Measurements from ENCODE around the gene B3GAT2. TPM values are rescaled to one million over a fixed set of nuclear protein-coding genes. Genes with fewer than 3 reads are reported as not detected.

The B3GAT2 gene
- total and polyA plus RNA-seq, 2 of the 13 experiments (the other 11 are each of a cell fraction or from before 2014, with no cell fraction given) = 0.01 to 0.02 TPM

- TF ChIP-seq, protein P1, sequence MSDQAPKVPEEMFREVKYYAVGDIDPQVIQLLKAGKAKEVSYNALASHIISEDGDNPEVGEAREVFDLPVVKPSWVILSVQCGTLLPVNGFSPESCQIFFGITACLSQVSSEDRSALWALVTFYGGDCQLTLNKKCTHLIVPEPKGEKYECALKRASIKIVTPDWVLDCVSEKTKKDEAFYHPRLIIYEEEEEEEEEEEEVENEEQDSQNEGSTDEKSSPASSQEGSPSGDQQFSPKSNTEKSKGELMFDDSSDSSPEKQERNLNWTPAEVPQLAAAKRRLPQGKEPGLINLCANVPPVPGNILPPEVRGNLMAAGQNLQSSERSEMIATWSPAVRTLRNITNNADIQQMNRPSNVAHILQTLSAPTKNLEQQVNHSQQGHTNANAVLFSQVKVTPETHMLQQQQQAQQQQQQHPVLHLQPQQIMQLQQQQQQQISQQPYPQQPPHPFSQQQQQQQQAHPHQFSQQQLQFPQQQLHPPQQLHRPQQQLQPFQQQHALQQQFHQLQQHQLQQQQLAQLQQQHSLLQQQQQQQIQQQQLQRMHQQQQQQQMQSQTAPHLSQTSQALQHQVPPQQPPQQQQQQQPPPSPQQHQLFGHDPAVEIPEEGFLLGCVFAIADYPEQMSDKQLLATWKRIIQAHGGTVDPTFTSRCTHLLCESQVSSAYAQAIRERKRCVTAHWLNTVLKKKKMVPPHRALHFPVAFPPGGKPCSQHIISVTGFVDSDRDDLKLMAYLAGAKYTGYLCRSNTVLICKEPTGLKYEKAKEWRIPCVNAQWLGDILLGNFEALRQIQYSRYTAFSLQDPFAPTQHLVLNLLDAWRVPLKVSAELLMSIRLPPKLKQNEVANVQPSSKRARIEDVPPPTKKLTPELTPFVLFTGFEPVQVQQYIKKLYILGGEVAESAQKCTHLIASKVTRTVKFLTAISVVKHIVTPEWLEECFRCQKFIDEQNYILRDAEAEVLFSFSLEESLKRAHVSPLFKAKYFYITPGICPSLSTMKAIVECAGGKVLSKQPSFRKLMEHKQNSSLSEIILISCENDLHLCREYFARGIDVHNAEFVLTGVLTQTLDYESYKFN (CRISPR knock-in tag; conservative IDR thresholded peaks at IDR 0.05) = peak; percentile 64
- no peak for TF ChIP-seq ZNF30 (CRISPR knock-in tag; IDR thresholded peaks at IDR 0.05)
- TF ChIP-seq RFXANK (CRISPR knock-in tag; IDR thresholded peaks at IDR 0.05) = no peak
- TF ChIP-seq, protein P2, sequence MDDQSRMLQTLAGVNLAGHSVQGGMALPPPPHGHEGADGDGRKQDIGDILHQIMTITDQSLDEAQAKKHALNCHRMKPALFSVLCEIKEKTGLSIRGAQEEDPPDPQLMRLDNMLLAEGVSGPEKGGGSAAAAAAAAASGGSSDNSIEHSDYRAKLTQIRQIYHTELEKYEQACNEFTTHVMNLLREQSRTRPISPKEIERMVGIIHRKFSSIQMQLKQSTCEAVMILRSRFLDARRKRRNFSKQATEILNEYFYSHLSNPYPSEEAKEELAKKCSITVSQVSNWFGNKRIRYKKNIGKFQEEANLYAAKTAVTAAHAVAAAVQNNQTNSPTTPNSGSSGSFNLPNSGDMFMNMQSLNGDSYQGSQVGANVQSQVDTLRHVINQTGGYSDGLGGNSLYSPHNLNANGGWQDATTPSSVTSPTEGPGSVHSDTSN (CRISPR knock-in tag; IDR thresholded peaks at IDR 0.05; ENCODE audit: borderline replicate concordance) = no peak
- TF ChIP-seq ZNF879 (CRISPR knock-in tag; IDR thresholded peaks at IDR 0.05) = no peak
- TF ChIP-seq CBX2 (IDR thresholded peaks at IDR 0.05; ENCODE audit: low read depth, low read length) = no peak
- no peak for TF ChIP-seq CBX2 (CRISPR knock-in tag; IDR thresholded peaks at IDR 0.05; ENCODE audit: low read depth)
- TF ChIP-seq ZNF3 (CRISPR knock-in tag; IDR thresholded peaks at IDR 0.05) = no peak
- no peak for TF ChIP-seq FOXP1 (IDR thresholded peaks at IDR 0.05)
- TF ChIP-seq FOXP1 (CRISPR knock-in tag; IDR thresholded peaks at IDR 0.05) = peak; percentile 49; the same call in 1 of the 2 replicates
- no peak for TF ChIP-seq RORA (CRISPR knock-in tag; IDR thresholded peaks at IDR 0.05)
- no peak for TF ChIP-seq ARHGAP35 (CRISPR knock-in tag; IDR thresholded peaks at IDR 0.05; ENCODE audit: borderline replicate concordance)
- TF ChIP-seq ZMYM4 (CRISPR knock-in tag; IDR thresholded peaks at IDR 0.05) = peak; percentile 64
- no peak for TF ChIP-seq KLF9 (CRISPR knock-in tag; IDR thresholded peaks at IDR 0.05; ENCODE audit: low read depth)
- peak; percentile 51 for TF ChIP-seq FOXA3 (CRISPR knock-in tag; IDR thresholded peaks at IDR 0.05)
- TF ChIP-seq, protein P3, sequence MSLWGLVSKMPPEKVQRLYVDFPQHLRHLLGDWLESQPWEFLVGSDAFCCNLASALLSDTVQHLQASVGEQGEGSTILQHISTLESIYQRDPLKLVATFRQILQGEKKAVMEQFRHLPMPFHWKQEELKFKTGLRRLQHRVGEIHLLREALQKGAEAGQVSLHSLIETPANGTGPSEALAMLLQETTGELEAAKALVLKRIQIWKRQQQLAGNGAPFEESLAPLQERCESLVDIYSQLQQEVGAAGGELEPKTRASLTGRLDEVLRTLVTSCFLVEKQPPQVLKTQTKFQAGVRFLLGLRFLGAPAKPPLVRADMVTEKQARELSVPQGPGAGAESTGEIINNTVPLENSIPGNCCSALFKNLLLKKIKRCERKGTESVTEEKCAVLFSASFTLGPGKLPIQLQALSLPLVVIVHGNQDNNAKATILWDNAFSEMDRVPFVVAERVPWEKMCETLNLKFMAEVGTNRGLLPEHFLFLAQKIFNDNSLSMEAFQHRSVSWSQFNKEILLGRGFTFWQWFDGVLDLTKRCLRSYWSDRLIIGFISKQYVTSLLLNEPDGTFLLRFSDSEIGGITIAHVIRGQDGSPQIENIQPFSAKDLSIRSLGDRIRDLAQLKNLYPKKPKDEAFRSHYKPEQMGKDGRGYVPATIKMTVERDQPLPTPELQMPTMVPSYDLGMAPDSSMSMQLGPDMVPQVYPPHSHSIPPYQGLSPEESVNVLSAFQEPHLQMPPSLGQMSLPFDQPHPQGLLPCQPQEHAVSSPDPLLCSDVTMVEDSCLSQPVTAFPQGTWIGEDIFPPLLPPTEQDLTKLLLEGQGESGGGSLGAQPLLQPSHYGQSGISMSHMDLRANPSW (CRISPR knock-in tag; IDR thresholded peaks at IDR 0.05; ENCODE audit: borderline replicate concordance) = no peak
- TF ChIP-seq HDAC2 (CRISPR knock-in tag; IDR thresholded peaks at IDR 0.05) = 0 out of 2 replicates have a peak, but pooled peaks have one; percentile 24
- TF ChIP-seq STAG1 (CRISPR knock-in tag; IDR thresholded peaks at IDR 0.05) = no peak
- peak; percentile 58; the same call in 1 of the 2 replicates for TF ChIP-seq ZBTB20 (CRISPR knock-in tag; IDR thresholded peaks at IDR 0.05; ENCODE audit: borderline replicate concordance, low read depth)
- TF ChIP-seq ZSCAN25 (CRISPR knock-in tag; IDR thresholded peaks at IDR 0.05) = no peak
- peak; percentile 86; the same call in 1 of the 2 replicates for TF ChIP-seq HOMEZ (CRISPR knock-in tag; IDR thresholded peaks at IDR 0.05; ENCODE audit: low read depth)
- 0 out of 2 replicates have a peak, but pooled peaks have one; percentile 34 for TF ChIP-seq RCOR2 (CRISPR knock-in tag; IDR thresholded peaks at IDR 0.05)
- no peak for TF ChIP-seq AKAP8 (CRISPR knock-in tag; IDR thresholded peaks at IDR 0.05)
Observed at GRCh38 chr6:70852667-70853246, 104.1 kb downstream of the B3GAT2 start (continued).

Measured in HepG2 (cell line).